HepG2 (cell line): ENCODE measurements around the gene C10orf143. TPM values are rescaled to one million over a fixed set of nuclear protein-coding genes. Genes with fewer than 3 reads are reported as not detected.

ENCODE experiments used
- AGO2 ChIP-seq: fragments of 200-400 bp; formaldehyde crosslinking; optimal IDR thresholded peaks from 2 replicates; pipeline ENCODE3; 2017; ENCODE audit warnings: mild to moderate bottlenecking, low read depth, low read length, moderate library complexity
- DNMT3B ChIP-seq: conservative IDR thresholded peaks from 2 replicates; pipeline ENCODE4 v1.6.1; 2016; ENCODE audit warnings: missing biosample characterization, control low read depth
- FOXA1 ChIP-seq, 2 experiments: fragments of 450-650 bp in 1 of 2; sonication (generic) in 1 of 2; formaldehyde crosslinking in 1 of 2; IDR thresholded peaks; 2 replicates each; pipeline versions ENCODE4 v1.4.0 to v1.6.1; 2016 to 2020; ENCODE audit warnings: missing genetic modification reagents in 1 of 2
- HMG20A ChIP-seq: IDR thresholded peaks from 2 replicates; pipeline ENCODE4 v1.6.1; 2016; ENCODE audit warnings: borderline replicate concordance
- HMGA1 ChIP-seq: sonication (generic); formaldehyde crosslinking; conservative IDR thresholded peaks from 2 replicates; pipeline ENCODE4 v1.4.0; 2020; ENCODE audit warnings: missing genetic modification reagents
- MAFF ChIP-seq: IDR thresholded peaks from 2 replicates; pipeline ENCODE4 v1.6.1; 2011; ENCODE audit warnings: low read depth, low read length, improper control_type of control experiment
- NR2F6 ChIP-seq, 2 experiments: IDR thresholded peaks; 2 replicates each; pipeline ENCODE4 v1.6.1; 2016; ENCODE audit warnings: antibody characterized with exemption in 1 of 2, mild to moderate bottlenecking in 1 of 2
- STAG1 ChIP-seq: sonication (generic); formaldehyde crosslinking; IDR thresholded peaks from 2 replicates; pipeline ENCODE4 v1.4.0; 2020; ENCODE audit warnings: missing genetic modification reagents
- ZKSCAN8 ChIP-seq: IDR thresholded peaks from 2 replicates; pipeline ENCODE4 v1.6.1; 2016; ENCODE audit warnings: borderline replicate concordance, missing genetic modification reagents, missing compliant biosample characterization
- ZNF335 ChIP-seq: sonication (generic); formaldehyde crosslinking; IDR thresholded peaks from 2 replicates; pipeline ENCODE4 v1.4.0; 2020; ENCODE audit warnings: missing genetic modification reagents
- ZSCAN25 ChIP-seq: sonication (generic); formaldehyde crosslinking; IDR thresholded peaks from 2 replicates; pipeline ENCODE4 v1.8.0; 2022; ENCODE audit warnings: mild to moderate bottlenecking, missing genetic modification reagents
- polyA plus RNA-seq, 8 experiments: library from polyadenylated mRNA; depleted of rRNA in 3 of 8; stranded (reverse) in 7 of 8; unstranded in 1 of 8; fragments of >200 nt; fragmentation: Illumina TruSeq in 4 of 8; extraction: Trizol in 4 of 8; gene quantifications; 2 replicates each; pipeline versions ENCODE4 v1.2.1 to v1.2.3, GENCODE V29; 2011 to 2016; ENCODE audit warnings: low read depth in 4 of 8, missing spikeins in 1 of 8, mixed read lengths in 1 of 8; ENCODE audit not compliant: insufficient read depth in 1 of 8
- total RNA-seq, 5 experiments: library from RNA; depleted of rRNA; stranded (reverse); fragments of >200 nt; fragmentation: Illumina TruSeq; extraction: Trizol; gene quantifications; 2 replicates each; pipeline ENCODE4 v1.2.3, GENCODE V29; 2016; ENCODE audit warnings: low read depth in 1 of 5
- TF ChIP-seq, protein P1 (sequence below): sonication (generic); formaldehyde crosslinking; IDR thresholded peaks from 2 replicates; pipeline ENCODE4 v1.8.0; 2022; ENCODE audit warnings: mild to moderate bottlenecking, missing genetic modification reagents, moderate library complexity
- TF ChIP-seq, protein P2 (sequence below), 2 experiments: IDR thresholded peaks; 2 replicates each; pipeline ENCODE4 v1.6.1; 2011 to 2012; ENCODE audit warnings: low read length in 2 of 2, borderline replicate concordance in 1 of 2, low read depth in 1 of 2, mild to moderate bottlenecking in 1 of 2, moderate library complexity in 1 of 2
- TF ChIP-seq, protein P3 (sequence below): sonication (generic); formaldehyde crosslinking; conservative IDR thresholded peaks from 2 replicates; pipeline ENCODE4 v1.4.0; 2020; ENCODE audit warnings: missing genetic modification reagents
- TF ChIP-seq, protein P4 (sequence below): sonication (generic); formaldehyde crosslinking; IDR thresholded peaks from 2 replicates; pipeline ENCODE4 v1.8.1; 2023; ENCODE audit warnings: mild to moderate bottlenecking, inconsistent platforms, moderate library complexity, missing genetic modification reagents, borderline replicate concordance
- TF ChIP-seq, protein P5 (sequence below): sonication (generic); formaldehyde crosslinking; IDR thresholded peaks from 2 replicates; pipeline ENCODE4 v1.4.0; 2020; ENCODE audit warnings: missing genetic modification reagents, borderline replicate concordance
- TF ChIP-seq, protein P6 (sequence below): sonication (generic); formaldehyde crosslinking; IDR thresholded peaks from 2 replicates; pipeline ENCODE4 v1.8.1; 2023; ENCODE audit warnings: mild to moderate bottlenecking, missing genetic modification reagents

Gene C10orf143
- total and polyA plus RNA-seq, 2 of the 13 experiments (the other 11 are each of a cell fraction or from before 2014, with no cell fraction given): 0.21 to 0.91 TPM

DNA sequence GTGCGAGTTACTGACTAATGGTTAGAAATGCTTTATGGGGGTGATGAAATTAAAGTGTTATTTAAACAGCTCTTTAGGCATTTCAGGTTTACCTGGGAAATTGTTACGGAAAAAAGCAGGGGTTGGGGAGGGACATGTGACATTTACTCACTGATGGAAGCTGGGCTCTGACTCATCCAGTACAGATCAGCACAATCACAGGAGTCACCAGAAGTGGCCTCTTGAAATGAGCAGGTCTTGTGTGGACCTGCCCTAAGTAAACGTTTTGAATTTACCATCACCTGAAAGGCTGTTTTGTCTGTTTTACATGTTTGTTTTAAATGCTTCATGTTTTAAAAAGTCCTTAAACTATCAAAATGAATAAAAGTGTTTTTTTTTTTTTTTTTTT lies 27.8 kb upstream of the C10orf143 start (continued):
- TF ChIP-seq, protein P1, sequence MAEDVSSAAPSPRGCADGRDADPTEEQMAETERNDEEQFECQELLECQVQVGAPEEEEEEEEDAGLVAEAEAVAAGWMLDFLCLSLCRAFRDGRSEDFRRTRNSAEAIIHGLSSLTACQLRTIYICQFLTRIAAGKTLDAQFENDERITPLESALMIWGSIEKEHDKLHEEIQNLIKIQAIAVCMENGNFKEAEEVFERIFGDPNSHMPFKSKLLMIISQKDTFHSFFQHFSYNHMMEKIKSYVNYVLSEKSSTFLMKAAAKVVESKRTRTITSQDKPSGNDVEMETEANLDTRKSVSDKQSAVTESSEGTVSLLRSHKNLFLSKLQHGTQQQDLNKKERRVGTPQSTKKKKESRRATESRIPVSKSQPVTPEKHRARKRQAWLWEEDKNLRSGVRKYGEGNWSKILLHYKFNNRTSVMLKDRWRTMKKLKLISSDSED (CRISPR knock-in tag): no peak
- TF ChIP-seq FOXA1 (IDR thresholded peaks at IDR 0.05) (no peak), FOXA1 (CRISPR knock-in tag; IDR thresholded peaks at IDR 0.05) (peak; percentile 7; the same call in 1 of the 2 replicates), DNMT3B (CRISPR knock-in tag) (no peak), AGO2 (no peak), NR2F6 (IDR thresholded peaks at IDR 0.05) (no peak), NR2F6 (CRISPR knock-in tag; IDR thresholded peaks at IDR 0.05) (peak; percentile 25; the same call in 1 of the 2 replicates), STAG1 (CRISPR knock-in tag) (no peak), ZNF335 (no peak), HMG20A (CRISPR knock-in tag) (no peak), ZSCAN25 (CRISPR knock-in tag) (no peak), HMGA1 (CRISPR knock-in tag) (no peak), MAFF (peak; percentile 19; the same call in 1 of the 2 replicates), ZKSCAN8 (CRISPR knock-in tag) (0 out of 2 replicates have a peak, but pooled peaks have one; percentile 18)
- TF ChIP-seq, protein P2, sequence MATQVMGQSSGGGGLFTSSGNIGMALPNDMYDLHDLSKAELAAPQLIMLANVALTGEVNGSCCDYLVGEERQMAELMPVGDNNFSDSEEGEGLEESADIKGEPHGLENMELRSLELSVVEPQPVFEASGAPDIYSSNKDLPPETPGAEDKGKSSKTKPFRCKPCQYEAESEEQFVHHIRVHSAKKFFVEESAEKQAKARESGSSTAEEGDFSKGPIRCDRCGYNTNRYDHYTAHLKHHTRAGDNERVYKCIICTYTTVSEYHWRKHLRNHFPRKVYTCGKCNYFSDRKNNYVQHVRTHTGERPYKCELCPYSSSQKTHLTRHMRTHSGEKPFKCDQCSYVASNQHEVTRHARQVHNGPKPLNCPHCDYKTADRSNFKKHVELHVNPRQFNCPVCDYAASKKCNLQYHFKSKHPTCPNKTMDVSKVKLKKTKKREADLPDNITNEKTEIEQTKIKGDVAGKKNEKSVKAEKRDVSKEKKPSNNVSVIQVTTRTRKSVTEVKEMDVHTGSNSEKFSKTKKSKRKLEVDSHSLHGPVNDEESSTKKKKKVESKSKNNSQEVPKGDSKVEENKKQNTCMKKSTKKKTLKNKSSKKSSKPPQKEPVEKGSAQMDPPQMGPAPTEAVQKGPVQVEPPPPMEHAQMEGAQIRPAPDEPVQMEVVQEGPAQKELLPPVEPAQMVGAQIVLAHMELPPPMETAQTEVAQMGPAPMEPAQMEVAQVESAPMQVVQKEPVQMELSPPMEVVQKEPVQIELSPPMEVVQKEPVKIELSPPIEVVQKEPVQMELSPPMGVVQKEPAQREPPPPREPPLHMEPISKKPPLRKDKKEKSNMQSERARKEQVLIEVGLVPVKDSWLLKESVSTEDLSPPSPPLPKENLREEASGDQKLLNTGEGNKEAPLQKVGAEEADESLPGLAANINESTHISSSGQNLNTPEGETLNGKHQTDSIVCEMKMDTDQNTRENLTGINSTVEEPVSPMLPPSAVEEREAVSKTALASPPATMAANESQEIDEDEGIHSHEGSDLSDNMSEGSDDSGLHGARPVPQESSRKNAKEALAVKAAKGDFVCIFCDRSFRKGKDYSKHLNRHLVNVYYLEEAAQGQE (IDR thresholded peaks at IDR 0.05; ENCODE audit: borderline replicate concordance in 1 of 2, low read depth in 1 of 2, low read length in 2 of 2): no peak
- TF ChIP-seq, protein P3, sequence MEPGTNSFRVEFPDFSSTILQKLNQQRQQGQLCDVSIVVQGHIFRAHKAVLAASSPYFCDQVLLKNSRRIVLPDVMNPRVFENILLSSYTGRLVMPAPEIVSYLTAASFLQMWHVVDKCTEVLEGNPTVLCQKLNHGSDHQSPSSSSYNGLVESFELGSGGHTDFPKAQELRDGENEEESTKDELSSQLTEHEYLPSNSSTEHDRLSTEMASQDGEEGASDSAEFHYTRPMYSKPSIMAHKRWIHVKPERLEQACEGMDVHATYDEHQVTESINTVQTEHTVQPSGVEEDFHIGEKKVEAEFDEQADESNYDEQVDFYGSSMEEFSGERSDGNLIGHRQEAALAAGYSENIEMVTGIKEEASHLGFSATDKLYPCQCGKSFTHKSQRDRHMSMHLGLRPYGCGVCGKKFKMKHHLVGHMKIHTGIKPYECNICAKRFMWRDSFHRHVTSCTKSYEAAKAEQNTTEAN (CRISPR knock-in tag): no peak
- TF ChIP-seq, protein P4, sequence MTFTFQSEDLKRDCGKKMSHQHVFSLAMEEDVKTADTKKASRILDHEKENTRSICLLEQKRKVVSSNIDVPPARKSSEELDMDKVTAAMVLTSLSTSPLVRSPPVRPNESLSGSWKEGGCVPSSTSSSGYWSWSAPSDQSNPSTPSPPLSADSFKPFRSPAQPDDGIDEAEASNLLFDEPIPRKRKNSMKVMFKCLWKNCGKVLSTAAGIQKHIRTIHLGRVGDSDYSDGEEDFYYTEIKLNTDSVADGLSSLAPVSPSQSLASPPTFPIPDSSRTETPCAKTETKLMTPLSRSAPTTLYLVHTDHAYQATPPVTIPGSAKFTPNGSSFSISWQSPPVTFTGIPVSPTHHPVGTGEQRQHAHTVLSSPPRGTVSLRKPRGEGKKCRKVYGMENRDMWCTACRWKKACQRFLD (CRISPR knock-in tag): no peak
- TF ChIP-seq, protein P5, sequence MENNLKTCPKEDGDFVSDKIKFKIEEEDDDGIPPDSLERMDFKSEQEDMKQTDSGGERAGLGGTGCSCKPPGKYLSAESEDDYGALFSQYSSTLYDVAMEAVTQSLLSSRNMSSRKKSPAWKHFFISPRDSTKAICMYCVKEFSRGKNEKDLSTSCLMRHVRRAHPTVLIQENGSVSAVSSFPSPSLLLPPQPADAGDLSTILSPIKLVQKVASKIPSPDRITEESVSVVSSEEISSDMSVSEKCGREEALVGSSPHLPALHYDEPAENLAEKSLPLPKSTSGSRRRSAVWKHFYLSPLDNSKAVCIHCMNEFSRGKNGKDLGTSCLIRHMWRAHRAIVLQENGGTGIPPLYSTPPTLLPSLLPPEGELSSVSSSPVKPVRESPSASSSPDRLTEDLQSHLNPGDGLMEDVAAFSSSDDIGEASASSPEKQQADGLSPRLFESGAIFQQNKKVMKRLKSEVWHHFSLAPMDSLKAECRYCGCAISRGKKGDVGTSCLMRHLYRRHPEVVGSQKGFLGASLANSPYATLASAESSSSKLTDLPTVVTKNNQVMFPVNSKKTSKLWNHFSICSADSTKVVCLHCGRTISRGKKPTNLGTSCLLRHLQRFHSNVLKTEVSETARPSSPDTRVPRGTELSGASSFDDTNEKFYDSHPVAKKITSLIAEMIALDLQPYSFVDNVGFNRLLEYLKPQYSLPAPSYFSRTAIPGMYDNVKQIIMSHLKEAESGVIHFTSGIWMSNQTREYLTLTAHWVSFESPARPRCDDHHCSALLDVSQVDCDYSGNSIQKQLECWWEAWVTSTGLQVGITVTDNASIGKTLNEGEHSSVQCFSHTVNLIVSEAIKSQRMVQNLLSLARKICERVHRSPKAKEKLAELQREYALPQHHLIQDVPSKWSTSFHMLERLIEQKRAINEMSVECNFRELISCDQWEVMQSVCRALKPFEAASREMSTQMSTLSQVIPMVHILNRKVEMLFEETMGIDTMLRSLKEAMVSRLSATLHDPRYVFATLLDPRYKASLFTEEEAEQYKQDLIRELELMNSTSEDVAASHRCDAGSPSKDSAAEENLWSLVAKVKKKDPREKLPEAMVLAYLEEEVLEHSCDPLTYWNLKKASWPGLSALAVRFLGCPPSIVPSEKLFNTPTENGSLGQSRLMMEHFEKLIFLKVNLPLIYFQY: no peak
- TF ChIP-seq, protein P6, sequence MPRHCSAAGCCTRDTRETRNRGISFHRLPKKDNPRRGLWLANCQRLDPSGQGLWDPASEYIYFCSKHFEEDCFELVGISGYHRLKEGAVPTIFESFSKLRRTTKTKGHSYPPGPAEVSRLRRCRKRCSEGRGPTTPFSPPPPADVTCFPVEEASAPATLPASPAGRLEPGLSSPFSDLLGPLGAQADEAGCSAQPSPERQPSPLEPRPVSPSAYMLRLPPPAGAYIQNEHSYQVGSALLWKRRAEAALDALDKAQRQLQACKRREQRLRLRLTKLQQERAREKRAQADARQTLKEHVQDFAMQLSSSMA (CRISPR knock-in tag): no peak
